ENCODE measurements around the gene TXNDC2.
"Not testable (repeated sequence)": the region's sequence is repeated elsewhere in the genome, so short reads cannot be mapped to it uniquely, and the experiment has no call there.

TXNDC2 gene

GRCh38 chr18:9884532-9885140 lies 1.1 kb upstream of the TXNDC2 start:
- DNase-seq (ENCODE audit: low read depth, low spot score), result no peak

DNA sequence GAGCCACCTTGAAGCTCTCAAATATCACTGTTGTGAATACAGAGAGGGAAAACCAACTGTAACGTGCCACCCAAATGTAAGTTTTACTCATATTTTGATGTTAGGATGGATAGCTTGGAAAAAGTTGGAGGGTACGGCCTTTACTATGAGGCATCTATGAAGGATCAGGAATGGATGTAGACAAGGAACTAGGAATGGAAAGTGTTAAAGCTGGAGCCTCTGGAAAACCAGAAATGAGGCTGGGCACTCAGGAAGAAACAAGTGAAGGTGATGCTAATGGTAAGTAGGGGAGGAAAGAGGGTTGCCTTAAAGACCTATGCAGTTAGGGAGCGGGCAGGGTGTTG lies 204 bp downstream of the TXNDC2 start:
- no peak for DNase-seq (ENCODE audit: low read depth, low spot score)

GRCh38 chr18:9887992-9888391 lies 2.2 kb downstream of the TXNDC2 start:
- no peak for DNase-seq (ENCODE audit: low read depth, low spot score)

- DNase-seq (ENCODE audit: low read depth, low spot score), result no peak
Observed at GRCh38 chr18:9890196-9890595, 4.4 kb downstream of the TXNDC2 start.

DNA sequence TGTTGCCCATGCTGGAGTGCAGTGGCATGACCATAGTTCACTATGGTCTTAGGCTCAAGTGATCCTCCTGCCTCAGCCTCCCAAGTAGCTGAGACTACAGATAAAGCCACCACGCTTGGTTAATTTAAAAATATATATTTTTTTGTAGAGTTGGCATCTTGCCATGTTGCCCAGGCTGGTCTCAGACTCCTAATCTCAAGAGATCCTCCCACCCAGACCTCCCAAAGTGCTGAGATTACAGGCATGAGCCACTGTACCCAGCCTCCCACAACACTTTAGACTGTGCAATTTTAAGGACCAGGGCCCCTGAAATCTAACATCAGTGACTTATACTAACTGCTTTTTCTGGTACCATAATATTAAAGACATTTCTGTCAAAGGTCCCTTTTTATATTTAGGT lies 5.2 kb downstream of the TXNDC2 start:
- DNase-seq (ENCODE audit: low read depth, low spot score), result no peak

- DNase-seq (ENCODE audit: low read depth, low spot score), result not testable (repeated sequence)
Observed at GRCh38 chr18:9891515-9891914, 5.7 kb downstream of the TXNDC2 start.

- DNase-seq (ENCODE audit: low read depth, low spot score), result no peak
Observed at GRCh38 chr18:9894454-9895068, 8.8 kb downstream of the TXNDC2 start.

GRCh38 chr18:9897129-9897528 lies 11.4 kb downstream of the TXNDC2 start:
- DNase-seq (ENCODE audit: low read depth, low spot score), result no peak

GRCh38 chr18:9897787-9898291 lies 12.1 kb downstream of the TXNDC2 start:
- not testable (repeated sequence) for DNase-seq (ENCODE audit: low read depth, low spot score)

DNA sequence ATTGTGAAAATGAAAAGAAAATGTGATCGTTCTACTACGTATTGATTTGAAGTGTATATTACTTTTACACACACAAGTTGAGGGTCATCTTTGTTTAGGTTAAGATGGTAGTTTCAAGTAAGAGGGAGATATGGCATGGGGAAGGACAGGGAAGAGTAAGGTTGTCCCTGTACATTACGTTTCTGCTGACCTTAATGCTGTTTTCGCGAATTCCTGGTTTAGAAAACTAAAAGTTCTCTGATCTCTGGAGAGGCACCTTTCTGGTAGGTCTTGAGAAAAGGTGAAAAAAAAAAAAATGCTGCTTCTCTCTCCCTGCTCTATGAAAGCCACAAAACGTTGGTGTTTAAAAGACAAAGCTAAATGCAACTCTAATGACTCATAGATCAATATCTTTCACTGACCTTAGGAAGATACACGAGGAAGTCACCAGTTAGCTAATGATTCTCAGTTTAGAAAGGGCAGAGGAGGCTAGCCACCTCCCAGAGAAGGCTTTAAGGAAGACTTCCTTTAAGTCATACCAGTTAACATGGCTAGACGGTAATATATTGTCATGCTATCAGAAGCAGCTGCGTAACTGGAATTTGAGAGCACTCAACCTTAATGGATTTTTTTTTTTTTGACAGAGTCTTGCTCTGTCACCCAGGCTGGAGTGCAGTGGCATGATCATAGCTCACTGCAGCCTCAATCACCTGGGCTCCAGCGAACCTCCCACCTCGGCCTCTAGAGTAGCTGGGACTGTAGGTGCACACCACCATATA lies 13.2 kb downstream of the TXNDC2 start:
- no peak for DNase-seq (ENCODE audit: low read depth, low spot score)

- not testable (repeated sequence) for DNase-seq (ENCODE audit: low read depth, low spot score)
Observed at GRCh38 chr18:9899550-9899930, 13.8 kb downstream of the TXNDC2 start.

DNA sequence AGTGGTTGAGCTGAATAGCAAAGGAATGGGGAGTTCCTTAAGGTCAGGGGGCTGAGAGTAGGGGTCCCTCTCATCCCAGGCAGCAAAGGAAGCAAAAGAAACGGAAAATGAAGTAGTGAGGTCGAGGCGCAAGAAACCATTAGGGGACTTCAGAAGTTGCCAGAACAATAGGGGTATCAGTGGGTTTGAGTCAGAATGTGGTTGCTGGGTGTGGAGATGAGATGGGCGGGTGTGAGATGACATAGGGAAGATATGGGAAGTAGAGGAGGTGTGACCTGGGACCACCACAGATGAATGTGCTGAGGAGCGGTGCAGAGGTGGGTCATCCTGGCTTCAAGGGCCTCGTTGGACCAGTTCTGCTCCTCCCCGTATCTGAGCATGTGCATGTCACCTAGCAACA lies 14.9 kb downstream of the TXNDC2 start:
- no peak for DNase-seq (ENCODE audit: low read depth, low spot score)

GRCh38 chr18:9901377-9901776 lies 15.6 kb downstream of the TXNDC2 start:
- no peak for DNase-seq (ENCODE audit: low read depth, low spot score)

GRCh38 chr18:9902264-9902663 lies 16.5 kb downstream of the TXNDC2 start:
- not testable (repeated sequence) for DNase-seq (ENCODE audit: low read depth, low spot score)

GRCh38 chr18:9902832-9903231 lies 17.1 kb downstream of the TXNDC2 start:
- DNase-seq (ENCODE audit: low read depth, low spot score), result no peak

- DNase-seq (ENCODE audit: low read depth, low spot score), result no peak
Observed at GRCh38 chr18:9905401-9905922, 19.7 kb downstream of the TXNDC2 start.

- no peak for DNase-seq (ENCODE audit: low read depth, low spot score)
Observed at GRCh38 chr18:9906481-9906880, 20.7 kb downstream of the TXNDC2 start.

DNA sequence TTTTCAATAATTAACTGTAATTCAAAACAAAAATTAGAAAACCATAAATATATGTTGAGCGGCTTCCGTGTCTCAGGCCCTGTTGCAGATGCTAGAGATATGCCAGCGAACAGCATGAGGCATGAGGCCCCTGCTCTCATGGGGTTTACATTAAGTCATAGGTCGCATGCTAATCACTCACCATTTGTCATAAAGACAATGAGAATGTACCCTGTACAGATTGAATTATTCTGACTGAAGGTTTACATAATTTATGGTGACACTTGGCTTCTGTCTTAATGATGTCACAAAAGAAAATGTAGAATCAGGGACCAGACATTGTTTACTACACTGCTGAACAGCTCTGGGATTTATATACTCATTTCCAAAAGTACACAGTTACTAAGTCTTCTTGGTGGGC lies 22.1 kb downstream of the TXNDC2 start:
- DNase-seq (ENCODE audit: low read depth, low spot score), result no peak

DNA sequence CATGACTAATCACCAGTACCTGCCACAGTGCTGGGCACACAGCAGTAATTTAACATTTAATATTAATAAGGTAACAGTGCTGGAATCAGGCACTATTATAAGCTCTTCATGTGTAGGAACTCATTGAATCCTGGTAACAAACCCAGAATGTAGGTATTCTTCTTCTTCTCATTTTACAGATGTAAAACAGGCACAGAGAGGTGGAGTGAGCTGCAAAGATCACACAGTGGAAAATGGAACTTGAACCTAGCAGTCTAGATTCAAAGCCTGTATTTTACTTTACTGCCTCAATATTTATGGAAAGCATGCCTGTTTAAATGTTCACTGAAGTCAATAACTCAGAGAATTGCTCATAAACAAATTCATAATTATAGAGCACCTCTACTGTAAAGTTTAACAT lies 24.3 kb downstream of the TXNDC2 start:
- no peak for DNase-seq (ENCODE audit: low read depth, low spot score)

GRCh38 chr18:9910661-9911060 lies 24.9 kb downstream of the TXNDC2 start:
- DNase-seq (ENCODE audit: low read depth, low spot score), result no peak

- no peak for DNase-seq (ENCODE audit: low read depth, low spot score)
Observed at GRCh38 chr18:9911226-9911625, 25.5 kb downstream of the TXNDC2 start.

DNA sequence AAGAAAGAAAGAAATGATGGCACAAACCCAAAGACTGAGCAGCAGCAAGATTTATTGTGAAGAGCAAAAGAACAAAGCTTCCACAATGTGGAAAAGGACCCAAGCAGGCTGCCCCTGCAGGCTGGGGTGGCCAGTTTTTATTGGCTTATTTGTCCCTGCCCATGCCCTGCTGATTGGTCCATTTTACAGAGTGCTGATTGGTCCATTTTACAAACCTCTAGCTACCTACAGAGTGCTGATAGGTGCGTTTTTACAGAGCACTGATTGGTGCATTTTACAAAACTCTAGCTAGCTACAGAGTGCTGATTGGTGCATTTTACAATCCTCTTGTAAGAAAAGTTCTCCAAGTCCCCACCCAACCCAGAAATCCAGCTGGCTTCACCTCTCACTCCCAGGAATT lies 26.5 kb downstream of the TXNDC2 start:
- not testable (repeated sequence) for DNase-seq (ENCODE audit: low read depth, low spot score)

GRCh38 chr18:9913151-9913525 lies 27.4 kb downstream of the TXNDC2 start:
- no peak for DNase-seq (ENCODE audit: low read depth, low spot score)

All from activated naive CD8-positive, alpha-beta T cell treated with anti-CD3 and anti-CD28 coated beads, Interleukin-2, amount 50 U/mL, for 16 hours (primary cell).